Nephron (organoid): ENCODE data around the gene NR2F6.

Source experiments
- H3K27ac Mint-ChIP-seq, 3 experiments: 2 replicates each; pipeline ENCODE4 v1.8.0; 2020; ENCODE audit warnings: mixed read lengths in 3 of 3, mild to moderate bottlenecking in 2 of 3, moderate library complexity in 1 of 3
- H3K27me3 Mint-ChIP-seq: 2 replicates; pipeline ENCODE4 v1.8.0; 2021; ENCODE audit warnings: low read depth, mild to moderate bottlenecking, moderate library complexity, mixed read lengths
- H3K36me3 Mint-ChIP-seq: 2 replicates; pipeline ENCODE4 v1.8.0; 2020; ENCODE audit warnings: low read depth, mixed read lengths
- H3K4me1 Mint-ChIP-seq: 2 replicates; pipeline ENCODE4 v1.8.0; 2020; ENCODE audit warnings: mixed read lengths
- H3K4me3 Mint-ChIP-seq, 3 experiments: 2 replicates each; pipeline ENCODE4 v1.8.0; 2020; ENCODE audit warnings: mild to moderate bottlenecking in 3 of 3, mixed read lengths in 3 of 3, moderate library complexity in 2 of 3
- H3K9me3 Mint-ChIP-seq: 2 replicates; pipeline ENCODE4 v1.8.0; 2020; ENCODE audit warnings: mixed read lengths
- TF ChIP-seq, protein P1 (sequence below), 3 experiments: fragments of 200-600 bp; sonication (generic); IDR thresholded peaks; one replicate each; pipeline ENCODE4 v1.5.0; 2021; ENCODE audit warnings: antibody characterized with exemption in 3 of 3; ENCODE audit not compliant: unreplicated experiment in 3 of 3

Gene NR2F6

GRCh38 chr19:17286752-17287151 is 41.0 kb upstream of the NR2F6 start:
- Mint-ChIP-seq H3K27ac (no peak overlapping the region), H3K4me1 (no peaks in the 10 kb centered on the region), H3K36me3 (peaks cover 4% of the 10 kb centered on the region), H3K9me3 (no peaks in the 10 kb centered on the region), H3K27me3 (peaks cover 4% of the 10 kb centered on the region), H3K4me3 (no peak overlapping the region)
- TF ChIP-seq, protein P1, sequence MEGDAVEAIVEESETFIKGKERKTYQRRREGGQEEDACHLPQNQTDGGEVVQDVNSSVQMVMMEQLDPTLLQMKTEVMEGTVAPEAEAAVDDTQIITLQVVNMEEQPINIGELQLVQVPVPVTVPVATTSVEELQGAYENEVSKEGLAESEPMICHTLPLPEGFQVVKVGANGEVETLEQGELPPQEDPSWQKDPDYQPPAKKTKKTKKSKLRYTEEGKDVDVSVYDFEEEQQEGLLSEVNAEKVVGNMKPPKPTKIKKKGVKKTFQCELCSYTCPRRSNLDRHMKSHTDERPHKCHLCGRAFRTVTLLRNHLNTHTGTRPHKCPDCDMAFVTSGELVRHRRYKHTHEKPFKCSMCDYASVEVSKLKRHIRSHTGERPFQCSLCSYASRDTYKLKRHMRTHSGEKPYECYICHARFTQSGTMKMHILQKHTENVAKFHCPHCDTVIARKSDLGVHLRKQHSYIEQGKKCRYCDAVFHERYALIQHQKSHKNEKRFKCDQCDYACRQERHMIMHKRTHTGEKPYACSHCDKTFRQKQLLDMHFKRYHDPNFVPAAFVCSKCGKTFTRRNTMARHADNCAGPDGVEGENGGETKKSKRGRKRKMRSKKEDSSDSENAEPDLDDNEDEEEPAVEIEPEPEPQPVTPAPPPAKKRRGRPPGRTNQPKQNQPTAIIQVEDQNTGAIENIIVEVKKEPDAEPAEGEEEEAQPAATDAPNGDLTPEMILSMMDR (IDR thresholded peaks at IDR 0.05; ENCODE audit: unreplicated experiment in 3 of 3) = no peak

DNA sequence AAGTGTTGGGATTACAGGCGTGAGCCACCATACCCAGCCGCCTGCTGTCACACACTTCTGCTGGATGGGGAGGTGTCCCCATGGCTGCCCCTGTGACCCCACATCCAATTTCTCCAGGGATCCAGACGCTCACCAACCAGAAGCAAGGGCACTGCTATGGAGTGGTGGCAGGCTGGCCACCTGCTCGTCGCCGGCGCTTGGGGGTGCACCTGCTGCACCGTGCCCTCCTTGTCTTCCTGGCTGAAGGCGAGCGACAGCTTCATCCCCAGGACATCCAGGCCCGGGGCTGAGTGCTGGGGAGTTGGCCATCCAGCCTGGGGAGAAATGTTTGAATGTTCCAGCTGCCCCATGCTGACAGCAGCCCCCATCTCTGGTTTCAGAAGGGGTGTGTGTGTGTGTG is 40.5 kb upstream of the NR2F6 start:
- Mint-ChIP-seq H3K4me1 (no peaks in the 10 kb centered on the region), H3K36me3 (peaks cover 4% of the 10 kb centered on the region), H3K4me3 (no peak overlapping the region), H3K27me3 (peaks cover 8% of the 10 kb centered on the region), H3K9me3 (no peaks in the 10 kb centered on the region), H3K27ac (no peak overlapping the region)
- TF ChIP-seq, protein P1 (IDR thresholded peaks at IDR 0.05; ENCODE audit: unreplicated experiment in 3 of 3) = no peak

- TF ChIP-seq, protein P1 (IDR thresholded peaks at IDR 0.05; ENCODE audit: unreplicated experiment in 3 of 3) = no peak
- H3K27ac Mint-ChIP-seq = no peak overlapping the region
- no peaks in the 10 kb centered on the region for H3K9me3 Mint-ChIP-seq
- H3K27me3 Mint-ChIP-seq = peaks cover 11% of the 10 kb centered on the region
- H3K36me3 Mint-ChIP-seq = peaks cover 4% of the 10 kb centered on the region
- no peaks in the 10 kb centered on the region for H3K4me1 Mint-ChIP-seq
- H3K4me3 Mint-ChIP-seq = no peak overlapping the region
These were observed 39.9 kb upstream of the NR2F6 start for GRCh38 chr19:17285415-17286135.

GRCh38 chr19:17283504-17283996 is 37.8 kb upstream of the NR2F6 start:
- Mint-ChIP-seq H3K9me3 (no peaks in the 10 kb centered on the region), H3K27ac (no peak overlapping the region), H3K4me1 (no peaks in the 10 kb centered on the region), H3K4me3 (no peak overlapping the region), H3K27me3 (peaks cover 11% of the 10 kb centered on the region), H3K36me3 (peaks cover 11% of the 10 kb centered on the region)
- TF ChIP-seq, protein P1 (IDR thresholded peaks at IDR 0.05; ENCODE audit: unreplicated experiment in 3 of 3) = no peak

DNA sequence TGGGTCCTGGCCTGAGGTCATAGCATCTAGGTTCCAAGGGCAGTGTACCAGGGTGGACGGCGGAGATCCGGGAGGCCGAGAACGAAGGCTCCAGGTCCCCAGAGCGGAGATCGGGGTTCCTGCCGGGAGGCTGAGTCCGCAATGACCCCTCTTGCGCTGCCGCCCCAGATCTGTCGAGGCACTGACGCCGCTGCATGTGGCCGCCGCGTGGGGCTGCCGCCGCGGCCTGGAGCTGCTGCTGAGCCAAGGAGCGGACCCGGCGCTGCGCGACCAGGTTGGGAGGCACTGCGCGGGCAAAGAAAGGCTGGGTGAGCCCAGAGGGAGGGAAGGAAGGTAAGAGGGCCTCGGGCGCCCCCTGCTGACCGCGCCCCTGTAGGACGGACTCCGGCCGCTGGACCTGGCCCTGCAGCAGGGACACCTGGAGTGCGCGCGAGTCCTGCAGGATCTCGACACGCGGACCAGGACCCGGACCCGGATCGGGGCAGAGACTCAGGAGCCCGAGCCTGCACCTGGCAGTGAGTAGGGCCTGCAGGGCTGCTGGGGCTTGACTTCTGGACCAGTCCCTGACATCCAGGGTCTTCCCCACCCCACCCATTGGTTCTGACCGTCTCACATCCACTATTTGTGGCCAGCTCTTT is 36.9 kb upstream of the NR2F6 start:
- peaks cover 12% of the 10 kb centered on the region for H3K36me3 Mint-ChIP-seq
- no peaks in the 10 kb centered on the region for H3K9me3 Mint-ChIP-seq
- TF ChIP-seq, protein P1 (IDR thresholded peaks at IDR 0.05; ENCODE audit: unreplicated experiment in 3 of 3) = peak; percentile 91 to 95 (median 93)
- no peak overlapping the region for H3K27ac Mint-ChIP-seq
- peaks cover 11% of the 10 kb centered on the region for H3K27me3 Mint-ChIP-seq
- H3K4me1 Mint-ChIP-seq = no peaks in the 10 kb centered on the region
- H3K4me3 Mint-ChIP-seq = peak overlapping the region; percentile 71 to 75 (median 74)
